ENCODE data around the gene SNX33.
"Not testable (repeated sequence)": the region's sequence is repeated elsewhere in the genome, so short reads cannot be mapped to it uniquely, and the experiment has no call there.

The SNX33 gene

DNA sequence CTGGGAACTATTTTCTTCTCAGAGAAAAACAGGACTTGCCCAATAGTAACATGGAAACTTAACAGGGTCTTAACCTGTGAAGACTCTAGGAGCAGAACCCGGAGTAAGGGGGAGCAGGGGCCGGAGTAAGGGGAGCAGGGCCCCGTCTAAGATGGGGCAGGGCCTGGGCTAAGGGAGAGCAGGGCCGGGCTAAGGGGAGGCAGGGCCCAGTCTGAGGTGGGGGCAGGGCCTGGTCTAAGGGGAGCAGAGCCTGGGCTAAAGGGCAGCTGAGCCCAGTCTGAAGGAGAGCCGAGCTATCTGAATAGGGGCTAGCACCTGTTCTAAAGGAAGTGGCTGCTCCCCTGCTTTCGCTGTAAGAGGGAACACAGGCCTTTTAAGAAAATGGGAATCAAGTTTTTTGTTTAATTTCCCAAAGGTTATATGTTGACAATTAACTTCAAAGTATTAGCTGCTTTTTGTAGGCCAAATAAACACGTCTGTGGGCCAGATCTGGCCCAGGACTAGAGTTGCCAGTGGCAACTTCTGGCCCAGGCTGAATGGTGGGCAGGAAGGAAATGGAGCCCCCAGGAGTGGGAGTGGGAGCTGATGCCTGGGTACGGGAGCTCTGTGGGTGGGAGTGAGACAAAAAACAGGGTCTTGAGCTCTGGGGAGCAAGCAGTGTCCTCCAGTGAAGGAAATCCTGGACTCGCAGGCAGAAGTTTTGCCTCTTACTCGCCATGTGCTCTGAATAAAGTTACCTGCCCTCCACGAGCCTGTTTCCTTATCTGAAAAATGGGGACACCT, 32.5 kb downstream of the SNX33 start:
- no peak for DNase-seq

DNA sequence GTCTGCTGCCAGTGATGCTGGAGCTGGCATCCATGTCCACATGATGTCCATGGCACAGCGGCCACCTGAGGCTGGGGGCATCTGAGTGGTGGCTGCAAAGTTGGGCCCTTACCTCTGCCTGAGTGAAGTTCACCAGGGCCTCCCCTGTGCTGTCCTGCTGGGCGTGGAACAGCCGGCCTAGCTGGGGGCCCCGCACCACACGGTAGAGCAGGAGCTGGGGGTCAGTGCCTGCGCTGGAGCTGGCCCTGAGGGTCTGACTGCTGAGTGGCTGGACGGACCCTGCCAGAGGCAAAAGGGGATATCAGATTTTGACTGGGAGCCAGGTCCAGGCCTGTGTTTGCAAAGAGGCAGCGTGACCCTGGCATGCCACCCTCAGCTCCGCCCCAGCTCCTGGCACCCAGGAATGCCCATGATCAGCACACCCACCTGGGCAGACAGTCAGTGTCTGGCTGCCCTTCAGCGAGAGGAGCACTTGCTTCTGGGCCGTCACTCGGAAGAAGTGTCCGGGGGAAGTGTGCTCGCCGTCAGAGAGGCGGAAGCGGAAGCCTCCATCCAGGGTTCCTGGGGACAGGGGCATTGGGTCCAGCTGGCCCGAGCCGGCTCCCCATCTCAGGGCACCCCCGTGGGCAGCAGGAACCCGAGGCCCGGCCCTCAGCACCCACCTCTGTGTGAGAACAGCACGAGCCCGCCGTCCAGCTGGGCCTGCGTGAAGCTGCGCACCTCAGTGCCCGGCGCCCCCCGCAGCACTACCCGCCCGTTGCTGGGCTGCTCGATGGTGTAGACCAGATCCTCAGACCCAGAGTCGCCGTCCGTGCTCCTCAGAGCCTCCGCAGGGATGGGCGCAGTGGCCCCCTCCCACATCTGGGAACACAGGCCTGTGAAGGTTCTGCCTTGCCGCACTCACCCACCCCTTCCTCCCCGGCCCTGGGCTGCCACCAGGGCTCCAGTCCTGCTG, 34.7 kb downstream of the SNX33 start:
- no peak for DNase-seq

DNA sequence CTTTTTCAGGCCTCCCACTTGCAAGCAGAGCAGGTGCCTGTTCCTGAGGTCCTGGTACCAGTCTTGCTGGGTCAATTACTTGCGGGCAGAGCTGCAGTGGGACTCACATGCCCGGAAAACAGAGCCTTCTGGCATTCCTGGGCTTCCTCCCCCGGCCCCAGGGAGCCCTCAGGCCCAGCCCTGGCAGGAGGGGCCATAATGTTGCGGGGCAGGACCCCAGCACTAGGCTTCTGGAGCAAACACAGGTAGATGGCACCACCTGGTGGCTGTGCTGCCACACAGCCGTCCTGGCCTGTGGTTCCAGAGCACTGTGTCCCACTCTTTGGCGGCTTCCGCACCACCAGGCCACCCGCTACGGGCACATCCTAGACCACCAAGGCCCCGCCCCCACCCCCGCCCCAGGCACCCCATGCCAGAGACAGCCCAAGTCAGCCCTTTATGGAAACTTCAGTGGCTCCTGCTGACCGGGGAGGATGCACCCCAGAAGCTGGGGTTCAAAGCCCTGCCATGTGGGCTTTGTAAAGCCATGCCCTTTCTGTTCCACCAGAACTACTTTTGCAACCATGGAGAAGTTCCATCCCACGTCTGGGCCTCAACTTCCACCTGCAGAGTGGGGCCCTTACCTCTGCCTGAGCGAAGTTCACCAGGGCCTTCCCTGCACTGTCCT, 36.1 kb downstream of the SNX33 start:
- peak in 50 of 58 donors; percentile 9 to 75 (median 38) for DNase-seq

DNA sequence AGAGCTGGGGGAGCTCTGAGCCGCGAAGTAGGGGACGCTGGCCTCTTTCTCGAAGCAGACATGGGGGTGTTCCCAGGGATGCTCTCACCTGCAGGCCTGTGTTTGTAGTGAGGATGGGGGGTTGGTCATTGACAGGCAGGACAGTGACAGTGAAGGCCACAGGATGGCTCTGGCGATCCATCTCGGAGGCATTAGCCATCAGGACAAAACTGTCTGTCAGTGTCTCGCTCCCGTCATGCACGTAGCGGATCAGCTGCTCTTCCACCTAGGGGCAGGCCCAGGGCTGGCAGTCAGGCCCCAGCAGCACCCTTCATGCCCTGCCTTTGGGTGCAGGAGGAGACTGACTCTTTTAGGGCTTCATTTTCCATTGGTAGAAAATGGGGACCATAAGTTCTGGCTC, 36.9 kb downstream of the SNX33 start:
- no peak for DNase-seq

DNA sequence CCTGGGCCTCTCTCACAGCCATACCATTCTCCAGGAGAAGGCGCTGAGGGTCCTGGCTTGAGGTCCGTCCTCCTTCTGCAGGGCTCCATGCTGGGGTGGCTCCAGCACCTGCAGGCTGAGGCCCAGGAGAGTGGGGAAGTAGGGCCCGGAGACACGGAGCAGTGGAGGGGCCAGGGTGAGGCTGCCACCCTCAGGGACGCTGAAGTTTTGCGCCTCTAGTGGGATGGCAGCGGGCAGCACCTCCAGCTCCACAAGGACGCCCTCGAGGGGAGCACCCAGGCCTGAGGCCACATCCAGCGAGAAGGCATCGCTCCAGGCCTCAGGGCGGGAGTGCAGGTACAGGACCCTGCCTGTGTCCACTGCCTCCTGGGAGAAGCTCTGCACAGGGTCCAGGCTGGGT, 37.5 kb downstream of the SNX33 start:
- no peak for DNase-seq

DNA sequence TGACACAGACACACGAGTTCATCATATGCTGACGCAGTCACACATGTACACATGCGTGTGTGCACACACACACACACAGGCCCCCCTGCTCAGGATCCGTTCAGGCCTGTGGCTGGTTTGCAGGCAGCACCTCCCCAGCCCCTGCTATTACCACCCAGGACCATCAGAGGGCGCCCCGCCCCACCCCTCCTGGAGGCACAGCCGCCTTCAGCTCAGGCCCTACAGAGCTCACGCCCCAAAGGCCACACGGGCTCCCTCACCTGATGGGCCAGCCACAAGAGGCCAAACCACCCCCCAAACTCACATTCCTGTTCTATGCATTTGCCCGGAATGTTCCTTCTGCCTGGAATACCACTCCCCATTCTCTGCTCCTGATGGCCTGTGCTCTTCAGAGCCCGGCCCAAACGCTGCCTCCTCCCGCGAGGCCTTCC, 38.5 kb downstream of the SNX33 start:
- peak in 44 of 58 donors; percentile 13 to 77 (median 36) for DNase-seq

DNA sequence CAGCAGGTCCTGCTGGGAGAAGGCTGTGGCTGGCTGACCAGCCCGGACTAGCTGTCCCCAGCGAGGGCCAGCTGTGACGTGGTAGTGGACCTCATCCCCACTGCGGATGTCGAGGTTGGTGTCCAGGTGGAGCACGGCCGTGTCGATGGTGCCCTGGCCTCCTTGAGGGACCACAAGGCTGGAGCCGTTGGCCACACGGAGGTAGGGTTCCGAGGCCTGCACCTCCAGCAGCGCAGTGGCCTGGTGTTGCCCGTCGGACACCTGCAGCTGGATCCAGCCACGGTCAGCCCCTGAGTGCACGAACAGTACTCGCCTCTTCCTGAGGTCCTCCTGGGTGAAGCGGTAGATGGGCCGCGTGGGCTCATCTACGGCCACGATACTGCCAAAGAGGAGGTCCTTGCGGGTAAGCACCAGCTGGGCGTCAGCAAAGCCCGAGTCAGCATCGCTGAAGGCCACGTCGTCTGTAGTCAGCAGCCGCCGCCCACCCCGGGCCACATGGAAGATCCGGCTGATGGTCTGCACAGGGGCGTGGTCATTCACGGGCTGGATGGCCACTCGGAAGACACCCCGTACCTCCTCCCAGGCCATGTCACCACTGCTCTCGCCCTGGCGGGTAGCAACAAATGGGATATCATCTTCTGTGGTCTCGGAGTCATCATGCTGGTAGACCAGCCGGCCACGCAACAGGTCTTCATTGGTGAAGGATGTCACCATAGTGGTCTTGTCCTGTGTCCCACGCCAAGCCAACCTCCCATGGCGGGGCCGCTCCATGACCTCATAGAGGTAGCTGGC, 40.0 kb downstream of the SNX33 start:
- DNase-seq = no peak

DNA sequence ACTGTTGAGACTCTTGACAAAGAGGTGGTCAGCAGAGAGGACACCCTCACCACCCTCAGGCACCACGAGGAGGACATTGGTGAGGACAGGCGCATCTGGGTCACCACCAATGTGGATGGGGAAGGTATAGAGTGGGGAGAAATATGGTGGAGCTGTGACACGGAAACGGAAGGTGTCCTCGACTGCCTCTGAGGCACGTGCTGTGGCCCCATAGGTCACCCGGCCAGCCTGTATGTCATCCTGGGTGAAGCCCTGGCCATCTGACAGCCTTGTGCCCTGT, 40.5 kb downstream of the SNX33 start:
- DNase-seq = no peak

DNA sequence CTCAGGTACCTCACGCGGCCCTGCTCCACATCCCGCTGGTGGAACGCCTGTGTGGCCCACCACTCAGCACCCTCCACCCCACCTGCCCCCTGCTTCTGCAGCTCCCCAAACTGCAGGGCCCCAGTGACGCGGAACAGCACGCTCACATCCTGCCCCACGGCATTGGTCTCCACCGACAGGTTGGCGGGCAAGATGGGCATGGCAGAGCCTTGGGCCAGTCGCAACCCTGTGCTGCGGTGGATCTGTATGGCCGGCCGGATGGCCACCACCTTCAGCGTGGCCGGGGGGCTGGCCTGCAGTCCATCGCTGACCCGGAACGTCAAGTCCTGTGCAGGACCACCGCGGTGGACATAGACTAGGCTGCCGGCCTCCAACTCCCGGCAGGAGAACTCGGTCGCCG, 41.1 kb downstream of the SNX33 start:
- DNase-seq = no peak

DNA sequence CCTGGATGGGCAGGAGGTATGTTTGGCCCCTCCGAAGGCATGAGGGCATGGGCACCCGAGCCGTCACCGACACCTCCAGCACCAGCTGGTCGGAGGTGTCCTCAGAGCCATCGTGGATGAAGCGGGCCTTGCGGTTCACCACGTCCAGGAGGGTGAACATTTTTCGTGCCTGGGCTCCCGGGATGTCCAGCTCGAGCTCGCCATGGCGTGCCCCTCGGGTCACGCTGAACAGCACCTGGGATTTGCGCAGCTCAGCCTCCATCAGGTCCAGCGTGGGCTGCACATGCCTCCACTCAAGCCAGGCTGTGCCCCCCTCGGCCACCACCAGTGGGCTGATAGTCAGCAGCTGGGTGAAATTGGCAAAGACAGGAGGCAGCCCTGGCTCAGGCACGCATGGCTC, 41.7 kb downstream of the SNX33 start:
- not testable (repeated sequence) for DNase-seq

DNA sequence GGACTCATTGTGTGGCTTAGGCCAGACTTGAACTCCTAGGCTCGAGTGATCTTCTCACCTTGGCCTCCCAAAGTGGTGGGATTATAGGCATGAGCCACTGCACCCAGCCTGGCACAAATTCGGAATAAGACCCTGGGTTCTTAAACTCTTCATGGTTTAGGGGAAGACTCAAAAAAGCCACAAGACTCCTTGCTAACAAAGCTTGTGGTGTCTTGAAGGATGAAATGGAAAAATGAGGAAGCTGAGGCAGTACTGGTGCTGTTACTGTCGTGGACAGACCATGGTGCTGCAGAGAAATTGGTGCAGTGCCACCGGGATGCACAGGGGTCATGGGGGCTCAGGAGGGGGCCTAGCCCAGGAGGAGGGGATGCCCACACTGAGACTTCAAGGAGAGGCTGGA, 44.6 kb downstream of the SNX33 start:
- not testable (repeated sequence) for DNase-seq

DNA sequence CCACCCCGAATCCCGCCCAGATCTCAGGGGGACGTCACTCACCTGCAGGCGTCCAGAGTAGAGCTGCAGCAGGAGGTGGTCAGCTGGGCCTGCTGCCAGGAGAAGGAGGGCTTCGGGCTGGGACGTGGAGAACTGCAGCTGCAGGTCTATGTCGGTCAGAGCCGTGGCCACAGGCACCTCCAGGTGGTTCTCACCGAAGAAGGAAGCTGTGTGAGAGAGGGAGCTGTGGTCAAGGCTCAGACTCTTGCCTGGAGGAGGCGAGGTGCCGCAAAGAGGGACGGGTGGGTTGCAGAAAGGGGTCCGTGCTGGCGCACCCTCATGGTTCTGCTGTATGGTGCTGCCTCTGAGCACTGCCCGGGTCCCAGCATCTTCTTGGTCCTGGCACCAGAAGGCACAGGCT, 45.3 kb downstream of the SNX33 start:
- DNase-seq = not testable (repeated sequence)

DNA sequence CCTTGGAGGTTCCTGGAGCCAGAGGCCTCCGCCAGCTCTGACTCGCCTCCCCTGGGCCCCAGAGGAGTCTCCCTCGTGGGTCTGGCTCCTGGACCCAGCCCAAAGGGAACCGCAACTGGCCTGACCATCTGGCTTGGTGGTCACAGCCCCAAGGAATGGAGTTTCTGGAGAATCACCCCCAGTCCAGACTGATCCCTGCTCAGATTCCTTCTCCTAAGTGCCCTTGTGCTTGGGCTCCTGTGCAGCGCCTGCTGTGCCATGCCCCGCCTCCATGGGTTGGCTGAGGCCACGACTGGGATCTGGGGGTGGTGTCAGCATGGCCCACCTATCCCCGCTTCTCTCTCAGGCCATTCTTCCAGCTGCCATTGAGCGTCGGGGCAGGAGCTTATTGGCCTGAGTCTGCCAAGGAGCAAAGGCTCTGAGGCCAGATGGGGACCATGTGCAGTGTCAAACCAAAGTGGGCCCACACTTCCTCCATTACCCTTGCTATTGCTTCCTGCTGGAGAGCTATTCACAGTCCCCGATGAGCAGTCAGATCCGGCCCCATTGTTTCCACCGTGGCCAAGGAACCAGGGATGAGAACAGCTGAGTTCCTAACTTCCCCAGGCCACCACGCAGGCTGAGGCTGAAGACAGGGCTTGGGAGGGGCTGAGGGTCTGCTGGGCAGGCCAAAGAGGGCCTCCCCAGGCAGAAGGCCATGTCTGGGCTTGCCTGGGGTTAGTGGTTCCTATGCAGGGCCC, 46.0 kb downstream of the SNX33 start:
- DNase-seq = no peak

DNA sequence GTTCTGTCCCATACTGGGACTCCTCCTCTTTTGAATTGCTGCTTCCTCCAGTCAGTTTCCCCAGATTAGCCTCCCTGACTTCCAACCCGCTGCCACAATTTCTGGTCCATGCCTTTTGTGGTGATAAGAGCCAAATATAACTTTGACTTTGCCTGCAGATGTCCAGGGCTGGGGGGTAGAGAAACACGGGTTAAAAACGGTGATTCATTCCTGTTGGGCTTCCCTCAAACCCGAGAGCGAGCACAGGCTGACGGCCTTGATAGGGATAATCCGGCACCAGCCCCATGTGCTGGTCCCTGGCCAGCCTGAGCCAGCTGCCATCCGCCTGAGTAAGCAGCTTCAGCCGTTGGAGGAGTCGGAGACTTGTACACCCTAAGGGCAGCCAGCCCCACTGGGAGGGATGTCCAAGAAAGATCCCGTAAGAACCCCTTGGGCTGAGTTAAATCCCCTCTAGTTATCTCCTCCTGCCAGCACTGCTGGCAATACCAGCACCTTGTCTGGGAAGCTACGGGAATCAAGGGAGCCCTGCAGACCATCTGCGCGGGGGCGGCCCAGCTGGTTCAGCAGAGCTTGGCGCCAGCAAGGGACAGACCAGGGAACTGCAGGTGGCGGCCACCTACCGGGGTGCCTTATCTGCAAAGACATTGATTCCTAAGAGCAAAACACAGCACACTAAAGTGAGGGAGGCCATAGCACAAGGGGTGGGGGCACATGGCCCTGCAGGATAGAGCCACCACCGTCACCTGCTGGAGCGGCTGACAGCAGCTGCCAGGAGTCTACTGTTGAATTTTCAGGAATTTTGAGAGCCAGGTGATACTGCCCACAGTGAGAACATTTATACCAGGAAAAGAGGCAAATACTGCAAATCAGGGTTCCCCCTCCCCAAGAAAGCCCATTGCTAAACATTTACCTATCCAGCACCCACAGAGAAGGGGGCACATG, 46.8 kb downstream of the SNX33 start:
- DNase-seq = peak in 53 of 58 donors; percentile 17 to 86 (median 65)

DNA sequence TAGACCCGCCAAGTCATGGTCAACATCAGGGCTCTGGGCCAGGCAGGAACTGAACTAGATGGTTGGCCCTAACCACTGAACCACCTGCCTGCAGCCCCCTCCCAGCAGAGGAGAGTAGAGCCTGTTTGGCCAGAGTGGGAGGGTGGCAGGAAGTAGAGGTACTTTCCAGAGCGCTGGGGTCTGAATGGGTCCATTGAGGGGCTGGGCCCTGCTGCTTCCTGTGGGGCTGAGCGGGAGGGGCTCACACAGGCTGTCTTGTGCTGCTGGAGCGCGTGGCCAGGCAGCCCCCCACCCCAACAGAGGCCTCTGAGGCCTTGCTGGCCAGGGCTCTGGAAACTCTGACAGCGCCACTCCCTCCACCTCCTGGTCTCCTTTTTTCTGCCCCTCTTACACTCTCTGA, 47.5 kb downstream of the SNX33 start:
- peak in 11 of 58 donors; percentile 14 to 43 (median 27) for DNase-seq

DNA sequence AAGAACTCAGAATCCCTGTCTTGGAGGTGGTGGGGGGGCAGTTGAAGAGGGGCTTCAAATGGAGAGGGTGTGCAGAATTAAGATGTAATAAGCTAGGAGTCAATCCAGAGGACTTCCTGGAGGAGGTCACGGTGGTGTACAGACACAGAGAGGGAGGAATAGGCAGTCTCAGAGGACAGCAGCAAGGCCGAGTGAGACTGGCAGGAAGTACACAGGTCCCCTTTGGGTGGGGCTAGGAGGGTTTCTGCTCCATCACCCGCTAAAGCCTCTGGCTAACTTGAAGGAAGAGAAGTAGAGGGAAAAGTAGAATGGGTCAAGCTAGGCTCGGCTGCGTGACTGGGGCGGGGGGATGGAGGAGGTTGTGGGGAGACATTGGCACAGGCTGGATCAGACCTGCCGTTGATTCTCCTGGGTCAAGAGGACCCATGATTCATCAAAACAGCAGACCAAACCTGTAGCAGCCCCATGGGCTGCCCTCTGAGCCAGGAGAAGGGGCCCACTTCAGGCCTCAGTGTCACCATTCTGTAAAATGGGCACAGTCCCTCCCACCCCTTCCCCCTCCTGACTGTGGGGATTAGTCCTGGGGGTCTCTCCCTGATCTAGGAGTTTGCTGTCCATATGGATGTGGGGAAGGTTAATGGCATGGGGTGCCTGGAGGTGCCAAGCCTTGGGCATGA, 48.1 kb downstream of the SNX33 start:
- DNase-seq = no peak

DNA sequence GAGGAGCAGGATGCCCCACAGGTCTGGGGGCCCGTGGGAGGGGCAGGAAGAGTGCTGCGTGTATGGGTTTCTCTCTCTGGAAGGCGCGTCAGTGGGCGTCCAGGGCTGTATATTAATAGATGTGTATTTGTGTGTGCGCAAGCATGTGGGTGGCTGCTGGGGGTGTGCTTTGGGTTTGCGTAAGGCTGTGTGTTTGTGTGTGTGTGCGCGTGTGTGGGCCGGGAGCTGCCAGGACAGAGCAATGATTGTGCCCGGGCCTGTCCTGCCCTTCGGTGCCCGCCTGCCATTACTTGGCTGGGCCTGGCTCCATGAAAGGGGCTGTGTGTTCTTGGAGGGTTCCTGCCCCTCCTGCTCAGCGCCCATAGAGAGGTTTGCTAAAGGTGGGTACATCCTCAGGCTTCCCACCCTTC, 48.6 kb downstream of the SNX33 start:
- peak in 31 of 58 donors; percentile 12 to 61 (median 44) for DNase-seq

DNA sequence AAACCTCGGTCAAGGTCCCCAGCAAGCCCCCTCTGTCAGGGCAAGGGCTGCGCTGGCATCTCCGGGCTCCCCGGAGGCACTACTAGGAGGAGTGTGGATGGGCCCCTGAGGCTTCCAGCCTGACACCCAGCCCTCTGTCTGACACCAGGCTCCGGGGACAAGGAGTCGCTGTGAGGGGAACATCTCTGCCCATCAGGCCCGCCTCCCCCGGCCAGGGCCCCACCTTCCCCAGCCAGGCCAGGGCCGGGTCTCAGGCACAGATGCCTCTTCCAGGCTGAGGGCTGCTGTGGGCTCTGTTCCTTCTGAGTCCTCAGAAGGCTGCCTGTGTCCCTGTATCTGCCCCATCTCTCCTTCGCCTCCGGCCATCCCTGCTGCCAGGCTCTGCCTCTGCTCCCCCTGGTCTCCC, 49.1 kb downstream of the SNX33 start:
- DNase-seq = no peak

DNA sequence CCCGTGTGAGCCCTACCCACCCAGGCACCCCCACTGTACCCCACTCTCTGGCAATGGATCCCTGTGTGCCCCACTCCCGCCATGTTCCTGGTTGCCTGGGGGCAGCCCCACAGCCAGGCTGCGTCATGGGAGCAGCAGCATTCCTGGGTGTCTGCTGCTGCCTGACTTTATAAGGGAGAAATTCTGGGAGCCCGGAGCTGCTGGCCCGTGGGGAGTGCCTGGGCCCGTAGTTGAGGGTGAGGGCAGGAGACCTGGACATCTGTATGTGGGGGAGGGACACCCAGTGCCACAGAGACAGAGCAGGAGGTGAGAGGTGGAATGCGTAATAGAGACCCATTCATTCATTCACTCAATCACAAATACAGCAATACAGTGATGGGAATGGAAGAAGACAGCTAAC, 49.8 kb downstream of the SNX33 start:
- DNase-seq = no peak

All from anterior cingulate cortex (tissue), 58 donors.